SK-MEL-5 (cell line): ENCODE measurements around the gene MBOAT2. TPM values are rescaled to one million over a fixed set of nuclear protein-coding genes. Genes with fewer than 3 reads are reported as not detected.

Source experiments
- DNase-seq: peaks from one replicate; pipeline ENCODE4 v3.0.0-alpha.2; 2016; ENCODE audit warnings: low read depth, low spot score
- in situ Hi-C: cut with HindIII; loops from 2 replicates; pipeline ENCODE4 v1.10.0; 2016; ENCODE audit warnings: low sequenced_read_pairs, high pct_unique_total_duplicates, low pct_unique_long_range_greater_than_20kb
- total RNA-seq: library from RNA; depleted of rRNA; stranded (reverse); fragments of >200 nt; shearing (Covaris generic); gene quantifications from 2 replicates; pipeline ENCODE4 v1.2.3, GENCODE V29; 2014

Gene MBOAT2
- total RNA-seq, 1 experiment from 2014 or later = 11.5 TPM

- in situ Hi-C loops = no loop called here
- no peak for DNase-seq
Observed at GRCh38 chr2:8861797-8862196, 141.7 kb downstream of the MBOAT2 start.

- in situ Hi-C loops = no loop called here
- no peak for DNase-seq
Observed at GRCh38 chr2:8860239-8860638, 143.2 kb downstream of the MBOAT2 start.

GRCh38 chr2:8858910-8859309 lies 144.6 kb downstream of the MBOAT2 start:
- in situ Hi-C loops = no loop called here
- no peak for DNase-seq

GRCh38 chr2:8858264-8858663 lies 145.2 kb downstream of the MBOAT2 start:
- in situ Hi-C loops = no loop called here

GRCh38 chr2:8857709-8858108 lies 145.8 kb downstream of the MBOAT2 start:
- in situ Hi-C loops = no loop called here
- DNase-seq = no peak

More at GRCh38 chr2:8858264-8858663, 145.2 kb downstream of the MBOAT2 start:
- no peak for DNase-seq

GRCh38 chr2:8856176-8856575 lies 147.3 kb downstream of the MBOAT2 start:
- in situ Hi-C loops = no loop called here
- DNase-seq = no peak

- DNase-seq = no peak
- in situ Hi-C loops = no loop called here
Observed at GRCh38 chr2:8855010-8855409, 148.5 kb downstream of the MBOAT2 start.

- DNase-seq = no peak
- in situ Hi-C loops = no loop called here
Observed at GRCh38 chr2:8853426-8853825, 150.1 kb downstream of the MBOAT2 start.

GRCh38 chr2:8851811-8852560 lies 151.5 kb downstream of the MBOAT2 start:
- in situ Hi-C loops = no loop called here
- DNase-seq = no peak

GRCh38 chr2:8850845-8851487 lies 152.5 kb downstream of the MBOAT2 start:
- in situ Hi-C loops = no loop called here

GRCh38 chr2:8849327-8849726 lies 154.2 kb downstream of the MBOAT2 start:
- in situ Hi-C loops = no loop called here
- DNase-seq = no peak

More at GRCh38 chr2:8850845-8851487, 152.5 kb downstream of the MBOAT2 start:
- DNase-seq = no peak

- in situ Hi-C loops = no loop called here
- no peak for DNase-seq
Observed at GRCh38 chr2:8848328-8849100, 155.0 kb downstream of the MBOAT2 start.

GRCh38 chr2:8847400-8847799 lies 156.1 kb downstream of the MBOAT2 start:
- in situ Hi-C loops = no loop called here
- DNase-seq = no peak

GRCh38 chr2:8841932-8842331 lies 161.6 kb downstream of the MBOAT2 start:
- in situ Hi-C loops = no loop called here
- no peak for DNase-seq

GRCh38 chr2:8840475-8841091 lies 162.9 kb downstream of the MBOAT2 start:
- DNase-seq = no peak
- in situ Hi-C loops = no loop called here

GRCh38 chr2:8839189-8839965 lies 164.1 kb downstream of the MBOAT2 start:
- no peak for DNase-seq
- in situ Hi-C loops = no loop called here

GRCh38 chr2:8837795-8838140 lies 165.7 kb downstream of the MBOAT2 start:
- no peak for DNase-seq
- in situ Hi-C loops = no loop called here
